Measurements from ENCODE around the gene DGKG. TPM values are rescaled to one million over a fixed set of nuclear protein-coding genes. Genes with fewer than 3 reads are reported as not detected.

The DGKG gene
- total RNA-seq, 1 donor from 2014 or later: 65.7 TPM

DNA sequence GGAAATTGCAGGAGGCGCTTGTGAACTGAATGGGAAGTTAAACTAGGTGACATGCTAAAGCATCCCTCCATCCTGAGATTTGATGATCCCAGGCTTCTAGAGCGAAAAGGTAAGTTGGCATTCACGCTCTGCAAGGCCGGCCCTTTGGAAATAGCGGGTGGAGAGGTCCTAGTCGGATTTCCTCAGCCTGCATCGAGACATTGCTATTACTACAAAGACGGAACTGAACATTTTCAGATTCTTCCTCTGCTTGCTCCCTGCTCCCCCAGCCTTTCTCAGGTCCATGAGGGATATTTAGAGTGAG lies 77.7 kb downstream of the DGKG start:
- H3K9me3 ChIP-seq (replicated peaks): no peaks in the 10 kb centered on the region
- TF ChIP-seq, protein P1, sequence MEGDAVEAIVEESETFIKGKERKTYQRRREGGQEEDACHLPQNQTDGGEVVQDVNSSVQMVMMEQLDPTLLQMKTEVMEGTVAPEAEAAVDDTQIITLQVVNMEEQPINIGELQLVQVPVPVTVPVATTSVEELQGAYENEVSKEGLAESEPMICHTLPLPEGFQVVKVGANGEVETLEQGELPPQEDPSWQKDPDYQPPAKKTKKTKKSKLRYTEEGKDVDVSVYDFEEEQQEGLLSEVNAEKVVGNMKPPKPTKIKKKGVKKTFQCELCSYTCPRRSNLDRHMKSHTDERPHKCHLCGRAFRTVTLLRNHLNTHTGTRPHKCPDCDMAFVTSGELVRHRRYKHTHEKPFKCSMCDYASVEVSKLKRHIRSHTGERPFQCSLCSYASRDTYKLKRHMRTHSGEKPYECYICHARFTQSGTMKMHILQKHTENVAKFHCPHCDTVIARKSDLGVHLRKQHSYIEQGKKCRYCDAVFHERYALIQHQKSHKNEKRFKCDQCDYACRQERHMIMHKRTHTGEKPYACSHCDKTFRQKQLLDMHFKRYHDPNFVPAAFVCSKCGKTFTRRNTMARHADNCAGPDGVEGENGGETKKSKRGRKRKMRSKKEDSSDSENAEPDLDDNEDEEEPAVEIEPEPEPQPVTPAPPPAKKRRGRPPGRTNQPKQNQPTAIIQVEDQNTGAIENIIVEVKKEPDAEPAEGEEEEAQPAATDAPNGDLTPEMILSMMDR (IDR thresholded peaks at IDR 0.05; ENCODE audit: borderline replicate concordance): no peak
- H3K27me3 ChIP-seq (ENCODE audit: low read depth): no peaks in the 10 kb centered on the region
- H3K27ac ChIP-seq (replicated peaks): no peak overlapping the region
- intact Hi-C loops (cut with micrococcal nuclease): no loop called here
- H3K4me1 ChIP-seq: peaks cover 11% of the 10 kb centered on the region
- no peak overlapping the region for H3K4me3 ChIP-seq
- H3K36me3 ChIP-seq: peaks cover 32% of the 10 kb centered on the region
- no peak for DNase-seq

DNA sequence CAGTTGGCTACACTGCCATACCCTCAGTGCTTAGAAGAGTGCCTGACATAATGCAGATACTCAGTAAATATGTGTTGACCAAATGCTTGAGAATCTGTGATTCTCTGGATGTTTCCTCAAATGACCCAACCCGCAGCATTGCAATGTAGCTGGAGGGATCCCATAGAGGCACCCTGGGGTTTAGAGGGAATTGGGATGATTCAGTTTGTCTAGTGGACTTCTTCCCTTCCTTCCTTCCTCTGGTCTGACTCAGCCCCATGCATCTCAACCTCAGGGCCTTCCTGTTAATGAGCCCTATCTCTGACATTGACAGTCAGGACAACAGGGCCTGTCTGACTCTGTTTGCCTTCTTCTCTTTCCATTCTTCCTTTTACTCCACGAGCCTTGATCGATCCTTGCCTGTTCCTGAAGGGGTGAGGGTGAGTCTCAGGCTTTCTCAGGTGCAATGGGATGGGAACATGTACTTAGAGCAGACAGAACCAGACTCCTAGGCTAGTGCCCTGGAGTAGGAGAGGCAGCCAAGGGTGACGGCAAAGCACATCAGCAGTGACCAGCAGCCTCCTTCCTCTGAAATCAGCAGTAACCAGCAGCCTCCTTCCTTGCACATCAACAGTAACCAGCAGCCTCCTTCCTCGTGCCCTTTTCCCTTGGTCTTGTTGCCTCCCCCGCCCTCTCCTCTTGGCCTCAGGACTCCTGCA lies 78.2 kb downstream of the DGKG start:
- no peak for DNase-seq
- H3K27ac ChIP-seq (replicated peaks): no peak overlapping the region

GRCh38 chr3:186283096-186283495 lies 78.9 kb downstream of the DGKG start:
- H3K9me3 ChIP-seq (replicated peaks): no peaks in the 10 kb centered on the region
- no peaks in the 10 kb centered on the region for H3K27me3 ChIP-seq (ENCODE audit: low read depth)
- H3K27ac ChIP-seq (replicated peaks): no peak overlapping the region
- H3K4me3 ChIP-seq: no peak overlapping the region
- no peak for DNase-seq
- peaks cover 7% of the 10 kb centered on the region for H3K4me1 ChIP-seq
- TF ChIP-seq, protein P1 (IDR thresholded peaks at IDR 0.05; ENCODE audit: borderline replicate concordance): no peak
- H3K36me3 ChIP-seq: peaks cover 31% of the 10 kb centered on the region
- intact Hi-C loops (cut with micrococcal nuclease): no loop called here

More for the DNA sequence above, 78.2 kb downstream of the DGKG start:
- Histone ChIP-seq H3K36me3 (peaks cover 32% of the 10 kb centered on the region), H3K9me3 (replicated peaks) (no peaks in the 10 kb centered on the region), H3K4me1 (peaks cover 11% of the 10 kb centered on the region), H3K27me3 (ENCODE audit: low read depth) (no peaks in the 10 kb centered on the region), H3K4me3 (no peak overlapping the region)
- TF ChIP-seq, protein P1 (IDR thresholded peaks at IDR 0.05; ENCODE audit: borderline replicate concordance): no peak
- intact Hi-C loops (cut with micrococcal nuclease): no loop called here

GRCh38 chr3:186281176-186281575 lies 80.9 kb downstream of the DGKG start:
- intact Hi-C loops (cut with micrococcal nuclease): no loop called here
- no peaks in the 10 kb centered on the region for H3K4me1 ChIP-seq
- no peak overlapping the region for H3K27ac ChIP-seq (replicated peaks)
- no peaks in the 10 kb centered on the region for H3K27me3 ChIP-seq (ENCODE audit: low read depth)
- no peaks in the 10 kb centered on the region for H3K9me3 ChIP-seq (replicated peaks)
- no peak overlapping the region for H3K4me3 ChIP-seq
- peaks cover 49% of the 10 kb centered on the region for H3K36me3 ChIP-seq
- no peak for DNase-seq
- TF ChIP-seq, protein P1 (IDR thresholded peaks at IDR 0.05; ENCODE audit: borderline replicate concordance): no peak

GRCh38 chr3:186280737-186281136 lies 81.3 kb downstream of the DGKG start:
- Histone ChIP-seq H3K27me3 (ENCODE audit: low read depth) (no peaks in the 10 kb centered on the region), H3K36me3 (peaks cover 53% of the 10 kb centered on the region), H3K4me3 (no peak overlapping the region), H3K27ac (replicated peaks) (no peak overlapping the region), H3K4me1 (no peaks in the 10 kb centered on the region), H3K9me3 (replicated peaks) (no peaks in the 10 kb centered on the region)
- TF ChIP-seq, protein P1 (IDR thresholded peaks at IDR 0.05; ENCODE audit: borderline replicate concordance): no peak
- no peak for DNase-seq
- intact Hi-C loops (cut with micrococcal nuclease): no loop called here
